ENCODE measurements around the gene ADISSP.

DNA sequence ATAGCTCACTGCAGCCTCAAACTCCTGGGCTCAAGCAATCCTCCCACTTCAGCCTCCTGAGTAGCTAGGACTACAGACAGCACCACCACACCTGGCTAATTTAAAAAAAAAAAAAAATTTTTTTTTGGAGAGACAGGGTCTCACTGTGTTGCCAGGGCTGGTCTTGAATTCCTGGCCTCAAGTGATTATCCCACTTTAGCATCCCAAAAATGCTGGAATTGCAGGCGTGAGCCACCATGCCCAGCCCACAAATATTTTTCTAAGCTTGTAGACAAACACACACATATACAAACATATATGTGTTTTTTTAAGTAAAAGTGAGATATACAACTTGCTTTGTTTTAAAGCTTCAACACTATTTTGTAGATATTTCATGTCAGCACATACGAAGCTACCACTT lies 24.3 kb downstream of the ADISSP start:
- TF ChIP-seq, protein P1, sequence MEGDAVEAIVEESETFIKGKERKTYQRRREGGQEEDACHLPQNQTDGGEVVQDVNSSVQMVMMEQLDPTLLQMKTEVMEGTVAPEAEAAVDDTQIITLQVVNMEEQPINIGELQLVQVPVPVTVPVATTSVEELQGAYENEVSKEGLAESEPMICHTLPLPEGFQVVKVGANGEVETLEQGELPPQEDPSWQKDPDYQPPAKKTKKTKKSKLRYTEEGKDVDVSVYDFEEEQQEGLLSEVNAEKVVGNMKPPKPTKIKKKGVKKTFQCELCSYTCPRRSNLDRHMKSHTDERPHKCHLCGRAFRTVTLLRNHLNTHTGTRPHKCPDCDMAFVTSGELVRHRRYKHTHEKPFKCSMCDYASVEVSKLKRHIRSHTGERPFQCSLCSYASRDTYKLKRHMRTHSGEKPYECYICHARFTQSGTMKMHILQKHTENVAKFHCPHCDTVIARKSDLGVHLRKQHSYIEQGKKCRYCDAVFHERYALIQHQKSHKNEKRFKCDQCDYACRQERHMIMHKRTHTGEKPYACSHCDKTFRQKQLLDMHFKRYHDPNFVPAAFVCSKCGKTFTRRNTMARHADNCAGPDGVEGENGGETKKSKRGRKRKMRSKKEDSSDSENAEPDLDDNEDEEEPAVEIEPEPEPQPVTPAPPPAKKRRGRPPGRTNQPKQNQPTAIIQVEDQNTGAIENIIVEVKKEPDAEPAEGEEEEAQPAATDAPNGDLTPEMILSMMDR (conservative IDR thresholded peaks at IDR 0.05; ENCODE audit: low read depth in 2 of 2) = no peak
- no peak for TF ChIP-seq POLR2AphosphoS5 (IDR thresholded peaks at IDR 0.05; ENCODE audit: low read depth)

Data from GM23338 (cell line).